ENCODE results near the gene ITGB4. TPM values are rescaled to one million over a fixed set of nuclear protein-coding genes. Genes with fewer than 3 reads are reported as not detected.
A peak's percentile ranks its signal among the peaks of the same experiment; 100 is the strongest.

The ITGB4 gene
- total and polyA plus RNA-seq, 9 of the 15 experiments (the other 6 are each of a cell fraction or from before 2014, with no cell fraction given): 0.05 to 2.8 (median 0.76) TPM; not detected in 3

GRCh38 chr17:75785016-75785890, 64.0 kb downstream of the ITGB4 start (continued):
- no peak for TF ChIP-seq HOMEZ (CRISPR knock-in tag; IDR thresholded peaks at IDR 0.05)
- no peak for TF ChIP-seq ZNF699 (CRISPR knock-in tag; IDR thresholded peaks at IDR 0.05; ENCODE audit: insufficient replicate concordance)
- no peak; the same call in 1 of the 2 replicates for TF ChIP-seq E2F4 (CRISPR knock-in tag; IDR thresholded peaks at IDR 0.05; ENCODE audit: low read depth)
- peak; percentile 78 for TF ChIP-seq HES1 (IDR thresholded peaks at IDR 0.05; ENCODE audit: low read depth)
- TF ChIP-seq ESRRB (CRISPR knock-in tag; IDR thresholded peaks at IDR 0.05; ENCODE audit: borderline replicate concordance): 0 out of 2 replicates have a peak, but pooled peaks have one; percentile 49
- TF ChIP-seq ZNF639 (CRISPR knock-in tag; conservative IDR thresholded peaks at IDR 0.05 in 1 of 2, IDR thresholded peaks at IDR 0.05 in 1 of 2): peak in 1 of 2 experiments; percentile 94; a peak in 2 of 4 replicates
- TF ChIP-seq TRIM25 (IDR thresholded peaks at IDR 0.05; ENCODE audit: borderline replicate concordance): no peak
- TF ChIP-seq MLX (CRISPR knock-in tag; conservative IDR thresholded peaks at IDR 0.05): peak in 1 of 2 experiments; percentile 91; a peak in 2 of 4 replicates
- peak; percentile 22; the same call in 1 of the 2 replicates for TF ChIP-seq FOXP1 (CRISPR knock-in tag; IDR thresholded peaks at IDR 0.05)
- TF ChIP-seq DMBX1 (CRISPR knock-in tag; IDR thresholded peaks at IDR 0.05; ENCODE audit: borderline replicate concordance): peak; percentile 96
- TF ChIP-seq CHD4 (IDR thresholded peaks at IDR 0.05; ENCODE audit: insufficient read depth, insufficient replicate concordance, low read depth, low read length, poor library complexity, severe bottlenecking): no peak
- no peak for TF ChIP-seq MYNN (IDR thresholded peaks at IDR 0.05)
- TF ChIP-seq MYNN (CRISPR knock-in tag; IDR thresholded peaks at IDR 0.05): no peak
- TF ChIP-seq NCOA2 (IDR thresholded peaks at IDR 0.05; ENCODE audit: partially characterized antibody in 2 of 2): no peak
- 0 out of 2 replicates have a peak, but pooled peaks have one; percentile 16 for TF ChIP-seq KDM2B (CRISPR knock-in tag; IDR thresholded peaks at IDR 0.05)
- TF ChIP-seq BMI1 (IDR thresholded peaks at IDR 0.05; ENCODE audit: low read length): no peak
- TF ChIP-seq TARDBP (IDR thresholded peaks at IDR 0.05): no peak
- peak; percentile 8; the same call in 1 of the 2 replicates for TF ChIP-seq ZNF444 (CRISPR knock-in tag; IDR thresholded peaks at IDR 0.05)

Data from K562 (cell line).